ENCODE results near the gene CENPU. TPM values are rescaled to one million over a fixed set of nuclear protein-coding genes. Genes with fewer than 3 reads are reported as not detected.

CENPU gene
- total and polyA plus RNA-seq, 2 donors (not counting 1 experiment from before 2014, with no cell fraction given), result 1.6 to 2.1 TPM

DNA sequence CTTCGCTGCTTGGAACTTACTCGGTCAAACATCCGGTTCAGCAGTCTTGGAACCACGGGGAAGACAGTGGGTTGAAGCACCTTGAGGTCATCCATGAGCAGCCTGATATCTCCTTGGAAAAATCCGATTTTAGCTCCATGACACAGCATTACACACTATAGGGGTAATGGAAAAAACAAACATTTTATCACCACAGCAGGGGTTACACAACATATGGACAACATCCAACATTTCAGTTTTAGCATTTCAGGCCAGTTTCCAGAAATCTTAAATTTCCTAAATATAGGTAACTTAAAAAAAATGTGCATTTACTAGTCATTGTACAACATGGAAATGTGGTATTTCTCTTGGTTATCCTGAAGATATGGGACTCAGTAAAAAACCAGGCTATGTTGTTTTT, 34.4 kb upstream of the CENPU start:
- 100% methylated on average over 4 of the region's 5 CpGs for WGBS (ENCODE audit: insufficient coverage)
- no peak overlapping the region for H3K4me3 ChIP-seq (ENCODE audit: control extremely low read depth in 1 of 5, extremely low read depth in 1 of 5, insufficient read depth in 1 of 5, low read depth in 2 of 5, low read length in 4 of 5)
- no peaks in the 10 kb centered on the region for H3K4me1 ChIP-seq (ENCODE audit: control insufficient read depth in 2 of 2, insufficient read depth in 2 of 2, low read length in 2 of 2)
- H3K4me1 Mint-ChIP-seq, result no peaks in the 10 kb centered on the region
- intact Hi-C loops (cut with micrococcal nuclease), result no loop called here
- no peak overlapping the region for H3K4me3 Mint-ChIP-seq
- peaks cover 0 to 51% of the 10 kb centered on the region in 2 experiments for H3K36me3 ChIP-seq (replicated peaks in 1 of 2; ENCODE audit: control extremely low read depth in 1 of 2, control insufficient read depth in 1 of 2, extremely low read depth in 1 of 2, insufficient read depth in 2 of 2, low read length in 1 of 2)
- no peak overlapping the region for H3K9ac ChIP-seq (ENCODE audit: low read length)
- DNase-seq (no peak), ATAC-seq (ENCODE audit: low read depth) (no peak)
- no peaks in the 10 kb centered on the region for H3K79me2 ChIP-seq (ENCODE audit: control insufficient read depth, insufficient read depth, low read length)
- no peak overlapping the region for H3K27ac ChIP-seq (ENCODE audit: low read length in 2 of 2)
- CTCF ChIA-PET, result no interaction called here
- no peak overlapping the region for H3K27ac Mint-ChIP-seq
- no peak for TF ChIP-seq EZH2 (IDR thresholded peaks at IDR 0.05; ENCODE audit: borderline replicate concordance, insufficient read depth, low read depth, low read length, poor library complexity, severe bottlenecking)
- TF ChIP-seq, protein P1, sequence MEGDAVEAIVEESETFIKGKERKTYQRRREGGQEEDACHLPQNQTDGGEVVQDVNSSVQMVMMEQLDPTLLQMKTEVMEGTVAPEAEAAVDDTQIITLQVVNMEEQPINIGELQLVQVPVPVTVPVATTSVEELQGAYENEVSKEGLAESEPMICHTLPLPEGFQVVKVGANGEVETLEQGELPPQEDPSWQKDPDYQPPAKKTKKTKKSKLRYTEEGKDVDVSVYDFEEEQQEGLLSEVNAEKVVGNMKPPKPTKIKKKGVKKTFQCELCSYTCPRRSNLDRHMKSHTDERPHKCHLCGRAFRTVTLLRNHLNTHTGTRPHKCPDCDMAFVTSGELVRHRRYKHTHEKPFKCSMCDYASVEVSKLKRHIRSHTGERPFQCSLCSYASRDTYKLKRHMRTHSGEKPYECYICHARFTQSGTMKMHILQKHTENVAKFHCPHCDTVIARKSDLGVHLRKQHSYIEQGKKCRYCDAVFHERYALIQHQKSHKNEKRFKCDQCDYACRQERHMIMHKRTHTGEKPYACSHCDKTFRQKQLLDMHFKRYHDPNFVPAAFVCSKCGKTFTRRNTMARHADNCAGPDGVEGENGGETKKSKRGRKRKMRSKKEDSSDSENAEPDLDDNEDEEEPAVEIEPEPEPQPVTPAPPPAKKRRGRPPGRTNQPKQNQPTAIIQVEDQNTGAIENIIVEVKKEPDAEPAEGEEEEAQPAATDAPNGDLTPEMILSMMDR (IDR thresholded peaks at IDR 0.05), result no peak
- no peaks in the 10 kb centered on the region for H3K9me3 ChIP-seq (ENCODE audit: control extremely low read depth in 1 of 3, control insufficient read depth in 2 of 3, insufficient read depth in 1 of 3, low read length in 2 of 3)
- H3K4me2 ChIP-seq (replicated peaks; ENCODE audit: low read depth, low read length, poor library complexity, severe bottlenecking), result no peak overlapping the region
- no peaks in the 10 kb centered on the region for H3K27me3 ChIP-seq (replicated peaks in 1 of 4; ENCODE audit: control extremely low read depth in 1 of 4, control insufficient read depth in 3 of 4, insufficient read depth in 4 of 4, low read length in 3 of 4)
- POLR2A ChIA-PET, result no interaction called here
- no peaks in the 10 kb centered on the region for H3K27me3 Mint-ChIP-seq
- no peaks in the 10 kb centered on the region for H4K20me1 ChIP-seq (ENCODE audit: control insufficient read depth, insufficient read depth, low read length, poor library complexity, severe bottlenecking)
- H3K9me3 Mint-ChIP-seq (ENCODE audit: insufficient read depth), result no peaks in the 10 kb centered on the region
- H2AFZ ChIP-seq (ENCODE audit: insufficient read depth, low read depth, low read length, poor library complexity, severe bottlenecking), result no peak overlapping the region

- Histone ChIP-seq H3K36me3 (replicated peaks in 1 of 2; ENCODE audit: control extremely low read depth in 1 of 2, control insufficient read depth in 1 of 2, extremely low read depth in 1 of 2, insufficient read depth in 2 of 2, low read length in 1 of 2) (peaks cover 0 to 60% of the 10 kb centered on the region in 2 experiments), H3K4me2 (replicated peaks; ENCODE audit: low read depth, low read length, poor library complexity, severe bottlenecking) (no peak overlapping the region), H2AFZ (ENCODE audit: insufficient read depth, low read depth, low read length, poor library complexity, severe bottlenecking) (no peak overlapping the region), H3K27ac (ENCODE audit: low read length in 2 of 2) (no peak overlapping the region), H3K9ac (ENCODE audit: low read length) (no peak overlapping the region), H3K4me3 (ENCODE audit: control extremely low read depth in 1 of 5, extremely low read depth in 1 of 5, insufficient read depth in 1 of 5, low read depth in 2 of 5, low read length in 4 of 5) (no peak overlapping the region), H3K27me3 (replicated peaks in 1 of 4; ENCODE audit: control extremely low read depth in 1 of 4, control insufficient read depth in 3 of 4, insufficient read depth in 4 of 4, low read length in 3 of 4) (no peaks in the 10 kb centered on the region), H4K20me1 (ENCODE audit: control insufficient read depth, insufficient read depth, low read length, poor library complexity, severe bottlenecking) (no peaks in the 10 kb centered on the region), H3K4me1 (ENCODE audit: control insufficient read depth in 2 of 2, insufficient read depth in 2 of 2, low read length in 2 of 2) (peaks cover 0 to 9% of the 10 kb centered on the region in 2 donors), H3K9me3 (ENCODE audit: control extremely low read depth in 1 of 3, control insufficient read depth in 2 of 3, insufficient read depth in 1 of 3, low read length in 2 of 3) (no peaks in the 10 kb centered on the region), H3K79me2 (ENCODE audit: control insufficient read depth, insufficient read depth, low read length) (no peaks in the 10 kb centered on the region)
- H3K4me1 Mint-ChIP-seq, result peaks cover 6% of the 10 kb centered on the region
- no peak for ATAC-seq (ENCODE audit: low read depth)
- ChIA-PET POLR2A (interaction anchor here (0.6 kb wide), 1 partner anchor 16 kb away, joined by 7 read pairs; no protein-coding TSS in a partner anchor), CTCF (no interaction called here)
- H3K4me3 Mint-ChIP-seq, result no peak overlapping the region
- H3K27me3 Mint-ChIP-seq, result no peaks in the 10 kb centered on the region
- TF ChIP-seq, protein P1 (IDR thresholded peaks at IDR 0.05), result no peak
- TF ChIP-seq EZH2 (IDR thresholded peaks at IDR 0.05; ENCODE audit: borderline replicate concordance, insufficient read depth, low read depth, low read length, poor library complexity, severe bottlenecking), result no peak
- no peak for DNase-seq
- H3K9me3 Mint-ChIP-seq (ENCODE audit: insufficient read depth), result no peaks in the 10 kb centered on the region
- no peak overlapping the region for H3K27ac Mint-ChIP-seq
- WGBS (ENCODE audit: insufficient coverage), result 99% methylated on average over 8 of the region's 9 CpGs
- intact Hi-C loops (cut with micrococcal nuclease), result no loop called here
These were observed 32.5 kb upstream of the CENPU start for GRCh38 chr4:184766446-184766845.
